GM19468 (cell line): ENCODE data around the gene CDC42BPA.

Experiments
- ATAC-seq: cut with Tn5 transposase; IDR thresholded peaks from one replicate; pipeline ENCODE4 v1.9.1; 2021; ENCODE audit warnings: mild to moderate bottlenecking, moderate library complexity, moderate number of reproducible peaks; ENCODE audit not compliant: unreplicated experiment; ENCODE audit errors: extremely low read depth

The CDC42BPA gene

DNA sequence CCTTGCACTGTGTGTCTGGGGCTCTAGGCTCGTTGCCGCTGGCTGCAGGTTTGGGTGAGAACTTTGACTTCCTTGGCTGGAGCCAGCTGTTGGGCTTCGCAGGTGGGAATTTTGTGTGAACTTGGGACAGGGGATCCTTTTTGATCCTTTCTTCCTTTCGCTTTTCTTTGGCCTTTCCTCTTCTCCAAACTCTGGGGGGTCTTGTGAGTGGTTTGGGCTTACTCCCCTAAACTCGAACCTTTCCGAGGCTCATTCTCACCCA, 377.6 kb downstream of the CDC42BPA start:
- no peak for ATAC-seq

DNA sequence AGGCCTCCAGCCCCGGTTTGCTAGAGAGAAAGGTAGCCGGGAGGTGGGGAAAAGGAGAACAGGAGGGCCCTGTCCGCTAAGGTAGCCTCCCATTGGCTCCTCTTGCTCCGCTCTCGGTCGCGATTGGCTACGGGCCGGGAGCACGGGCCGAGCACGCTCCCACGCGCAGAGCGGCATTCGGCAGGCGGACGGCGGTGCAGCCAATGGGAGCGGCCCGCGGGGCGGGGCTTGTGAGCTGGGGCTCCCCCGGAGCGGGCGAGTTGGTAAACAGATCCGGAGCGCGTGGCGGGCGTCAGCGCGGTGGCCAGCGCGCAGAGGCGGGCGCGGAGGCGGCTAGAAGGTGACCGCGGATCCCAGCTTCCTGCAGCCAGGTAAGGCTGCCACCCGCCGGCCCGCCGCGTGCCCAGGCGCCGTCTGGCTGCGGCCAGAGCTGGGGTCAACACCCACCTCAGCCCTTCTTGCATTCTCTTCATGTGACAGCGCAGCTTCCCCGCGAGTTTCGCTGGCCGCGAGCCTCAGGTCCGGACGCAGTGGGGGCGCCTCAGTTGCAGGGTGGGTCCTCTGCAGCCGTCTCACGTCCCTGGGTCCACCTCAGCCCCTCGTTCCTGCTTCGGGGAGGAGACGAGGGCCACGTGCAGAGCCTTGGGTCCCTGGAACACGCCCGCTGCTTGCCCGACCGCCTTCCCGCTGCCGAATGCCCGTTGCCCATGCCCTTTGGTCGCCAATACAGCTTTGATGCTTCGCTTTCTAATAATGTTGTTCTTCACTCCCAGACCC, 378.1 kb downstream of the CDC42BPA start, which contains the start of gene COQ8A:
COQ8A (plus strand) TSS at position 266 of the 777 bp plus-strand sequence. CDS start 21,092 bp downstream, outside the sequence.
- ATAC-seq = peak; percentile 99
